H1 (cell line): ENCODE data around the gene SAMM50.

ENCODE experiments used
- EGR1 ChIP-seq: IDR thresholded peaks from 2 replicates; pipeline ENCODE4 v1.6.1; 2011; ENCODE audit warnings: low read depth, low read length, borderline replicate concordance
- RFX5 ChIP-seq: IDR thresholded peaks from 2 replicates; pipeline ENCODE4 v1.6.1; 2011; ENCODE audit warnings: low read depth, low read length, improper control_type of control experiment, borderline replicate concordance
- TEAD4 ChIP-seq: IDR thresholded peaks from 2 replicates; pipeline ENCODE4 v1.6.1; 2012; ENCODE audit warnings: low read depth, low read length, inconsistent platforms, mixed read lengths
- TF ChIP-seq, protein P1 (sequence below), 3 experiments: IDR thresholded peaks; 1 replicate in 2 of 3; 2 replicates in 1 of 3; pipeline versions ENCODE4 v1.5.1 to v1.6.1; 2011; ENCODE audit warnings: low read length in 3 of 3, mild to moderate bottlenecking in 3 of 3, inconsistent platforms in 2 of 3, low read depth in 1 of 3, moderate library complexity in 1 of 3; ENCODE audit not compliant: insufficient read depth in 1 of 3; ENCODE audit errors: control extremely low read depth in 1 of 3

- TF ChIP-seq EGR1, result no peak
- TF ChIP-seq RFX5, result no peak
- TF ChIP-seq, protein P1, sequence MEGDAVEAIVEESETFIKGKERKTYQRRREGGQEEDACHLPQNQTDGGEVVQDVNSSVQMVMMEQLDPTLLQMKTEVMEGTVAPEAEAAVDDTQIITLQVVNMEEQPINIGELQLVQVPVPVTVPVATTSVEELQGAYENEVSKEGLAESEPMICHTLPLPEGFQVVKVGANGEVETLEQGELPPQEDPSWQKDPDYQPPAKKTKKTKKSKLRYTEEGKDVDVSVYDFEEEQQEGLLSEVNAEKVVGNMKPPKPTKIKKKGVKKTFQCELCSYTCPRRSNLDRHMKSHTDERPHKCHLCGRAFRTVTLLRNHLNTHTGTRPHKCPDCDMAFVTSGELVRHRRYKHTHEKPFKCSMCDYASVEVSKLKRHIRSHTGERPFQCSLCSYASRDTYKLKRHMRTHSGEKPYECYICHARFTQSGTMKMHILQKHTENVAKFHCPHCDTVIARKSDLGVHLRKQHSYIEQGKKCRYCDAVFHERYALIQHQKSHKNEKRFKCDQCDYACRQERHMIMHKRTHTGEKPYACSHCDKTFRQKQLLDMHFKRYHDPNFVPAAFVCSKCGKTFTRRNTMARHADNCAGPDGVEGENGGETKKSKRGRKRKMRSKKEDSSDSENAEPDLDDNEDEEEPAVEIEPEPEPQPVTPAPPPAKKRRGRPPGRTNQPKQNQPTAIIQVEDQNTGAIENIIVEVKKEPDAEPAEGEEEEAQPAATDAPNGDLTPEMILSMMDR (IDR thresholded peaks at IDR 0.05; ENCODE audit: control extremely low read depth in 1 of 3, insufficient read depth in 1 of 3, low read depth in 1 of 3, low read length in 3 of 3), result no peak
- no peak for TF ChIP-seq TEAD4
These were observed 45.5 kb upstream of the SAMM50 start for GRCh38 chr22:43909708-43910107.
